Osteocyte (in vitro differentiated cells): ENCODE data around the gene AFDN. TPM values are rescaled to one million over a fixed set of nuclear protein-coding genes. Genes with fewer than 3 reads are reported as not detected.

Source experiments
- DNase-seq: peaks from one replicate; pipeline ENCODE4 v3.0.0; 2021; ENCODE audit warnings: mixed read lengths; ENCODE audit not compliant: unreplicated experiment; ENCODE audit errors: extremely low spot score
- H3K27ac Mint-ChIP-seq: one replicate; pipeline ENCODE4 v1.8.0; 2021; ENCODE audit warnings: mild to moderate bottlenecking, mixed read lengths; ENCODE audit not compliant: unreplicated experiment
- H3K27me3 Mint-ChIP-seq: one replicate; pipeline ENCODE4 v1.8.0; 2021; ENCODE audit warnings: mixed read lengths; ENCODE audit not compliant: unreplicated experiment
- H3K36me3 Mint-ChIP-seq: one replicate; pipeline ENCODE4 v1.8.0; 2021; ENCODE audit warnings: mixed read lengths; ENCODE audit not compliant: unreplicated experiment
- H3K4me1 Mint-ChIP-seq: one replicate; pipeline ENCODE4 v1.8.0; 2021; ENCODE audit warnings: mixed read lengths; ENCODE audit not compliant: unreplicated experiment
- H3K4me3 Mint-ChIP-seq: one replicate; pipeline ENCODE4 v1.8.0; 2021; ENCODE audit warnings: mild to moderate bottlenecking, moderate library complexity, mixed read lengths; ENCODE audit not compliant: unreplicated experiment
- H3K9me3 Mint-ChIP-seq: one replicate; pipeline ENCODE4 v1.8.0; 2021; ENCODE audit warnings: mixed read lengths; ENCODE audit not compliant: unreplicated experiment
- total RNA-seq: library from RNA; stranded (reverse); gene quantifications from 2 replicates; pipeline ENCODE4 v1.2.1, GENCODE V29; 2021
- TF ChIP-seq, protein P1 (sequence below): fragments of 200-600 bp; sonication (generic); IDR thresholded peaks from 2 replicates; pipeline ENCODE4 v1.5.0; 2021; ENCODE audit warnings: antibody characterized with exemption, mild to moderate bottlenecking, moderate library complexity

Gene AFDN
- total RNA-seq, 1 donor from 2014 or later, result 67.3 TPM

DNA sequence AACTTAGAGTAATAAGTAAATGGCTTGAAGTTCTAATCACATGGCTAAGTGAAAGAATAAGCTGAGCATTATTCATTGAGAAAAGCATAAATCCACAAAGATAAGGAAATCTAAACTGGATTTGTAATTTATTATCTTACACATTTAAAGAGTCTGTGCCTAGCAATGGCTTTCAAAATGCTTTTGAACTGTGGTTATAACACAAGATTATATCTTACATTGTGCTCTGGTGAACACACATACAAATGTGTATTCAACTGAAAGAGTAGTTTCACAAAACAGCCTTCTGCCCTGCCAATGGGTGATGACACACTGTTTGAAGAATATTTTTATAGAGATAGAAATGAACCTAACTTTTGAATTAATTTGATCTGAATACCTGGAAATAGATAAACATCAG, 83.3 kb downstream of the AFDN start:
- Mint-ChIP-seq H3K27ac (no peak overlapping the region), H3K27me3 (no peaks in the 10 kb centered on the region), H3K4me3 (no peak overlapping the region), H3K4me1 (no peaks in the 10 kb centered on the region), H3K36me3 (peaks cover 35% of the 10 kb centered on the region), H3K9me3 (no peaks in the 10 kb centered on the region)
- TF ChIP-seq, protein P1, sequence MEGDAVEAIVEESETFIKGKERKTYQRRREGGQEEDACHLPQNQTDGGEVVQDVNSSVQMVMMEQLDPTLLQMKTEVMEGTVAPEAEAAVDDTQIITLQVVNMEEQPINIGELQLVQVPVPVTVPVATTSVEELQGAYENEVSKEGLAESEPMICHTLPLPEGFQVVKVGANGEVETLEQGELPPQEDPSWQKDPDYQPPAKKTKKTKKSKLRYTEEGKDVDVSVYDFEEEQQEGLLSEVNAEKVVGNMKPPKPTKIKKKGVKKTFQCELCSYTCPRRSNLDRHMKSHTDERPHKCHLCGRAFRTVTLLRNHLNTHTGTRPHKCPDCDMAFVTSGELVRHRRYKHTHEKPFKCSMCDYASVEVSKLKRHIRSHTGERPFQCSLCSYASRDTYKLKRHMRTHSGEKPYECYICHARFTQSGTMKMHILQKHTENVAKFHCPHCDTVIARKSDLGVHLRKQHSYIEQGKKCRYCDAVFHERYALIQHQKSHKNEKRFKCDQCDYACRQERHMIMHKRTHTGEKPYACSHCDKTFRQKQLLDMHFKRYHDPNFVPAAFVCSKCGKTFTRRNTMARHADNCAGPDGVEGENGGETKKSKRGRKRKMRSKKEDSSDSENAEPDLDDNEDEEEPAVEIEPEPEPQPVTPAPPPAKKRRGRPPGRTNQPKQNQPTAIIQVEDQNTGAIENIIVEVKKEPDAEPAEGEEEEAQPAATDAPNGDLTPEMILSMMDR, result no peak
- DNase-seq, result no peak

DNA sequence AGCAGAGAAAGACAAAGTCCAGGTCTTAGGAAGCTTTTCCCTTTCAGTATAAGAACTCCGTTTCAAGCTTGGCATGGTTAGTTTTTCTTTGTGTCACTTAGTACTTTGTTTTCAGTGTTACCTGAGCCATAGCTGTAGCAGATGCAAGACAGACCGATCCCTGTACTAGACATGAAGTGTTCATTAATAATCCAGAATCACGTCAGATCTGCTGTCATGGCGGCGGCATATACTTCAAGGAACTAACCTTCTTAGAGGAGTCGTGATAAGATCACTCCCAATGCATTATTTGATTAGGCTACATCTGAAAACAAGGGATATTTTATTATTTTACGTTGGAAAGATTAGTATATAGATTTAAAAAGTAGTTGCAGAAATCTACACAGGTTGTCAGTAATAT, 83.9 kb downstream of the AFDN start:
- TF ChIP-seq, protein P1, result no peak
- no peaks in the 10 kb centered on the region for H3K4me1 Mint-ChIP-seq
- no peak overlapping the region for H3K4me3 Mint-ChIP-seq
- H3K9me3 Mint-ChIP-seq, result no peaks in the 10 kb centered on the region
- no peaks in the 10 kb centered on the region for H3K27me3 Mint-ChIP-seq
- no peak overlapping the region for H3K27ac Mint-ChIP-seq
- DNase-seq, result no peak
- H3K36me3 Mint-ChIP-seq, result peaks cover 34% of the 10 kb centered on the region

- TF ChIP-seq, protein P1, result no peak
- H3K27ac Mint-ChIP-seq, result no peak overlapping the region
- H3K36me3 Mint-ChIP-seq, result peaks cover 36% of the 10 kb centered on the region
- H3K27me3 Mint-ChIP-seq, result no peaks in the 10 kb centered on the region
- H3K9me3 Mint-ChIP-seq, result no peaks in the 10 kb centered on the region
- no peak for DNase-seq
- no peak overlapping the region for H3K4me3 Mint-ChIP-seq
- no peaks in the 10 kb centered on the region for H3K4me1 Mint-ChIP-seq
Measured at GRCh38 chr6:167912494-167912893, 85.8 kb downstream of the AFDN start.

DNA sequence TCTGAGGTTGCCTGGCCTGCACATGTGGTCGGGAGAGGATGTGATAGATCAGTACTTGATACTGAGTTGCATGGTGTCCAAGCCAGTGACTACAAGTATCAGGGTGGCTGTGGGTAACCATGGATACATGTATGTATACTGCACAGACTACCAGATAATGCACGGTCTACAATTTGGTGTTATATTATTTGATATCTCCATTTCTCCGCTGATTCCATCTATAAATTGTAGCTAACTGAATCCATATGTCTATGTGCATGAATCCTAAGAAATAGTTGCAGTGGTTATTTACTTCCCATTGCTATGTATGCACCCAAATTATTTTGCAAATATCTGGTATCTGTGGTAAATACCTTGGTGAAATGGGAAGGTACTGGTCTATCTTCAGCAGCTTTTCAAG, 87.0 kb downstream of the AFDN start:
- Mint-ChIP-seq H3K27me3 (no peaks in the 10 kb centered on the region), H3K36me3 (peaks cover 39% of the 10 kb centered on the region), H3K27ac (no peak overlapping the region)

DNA sequence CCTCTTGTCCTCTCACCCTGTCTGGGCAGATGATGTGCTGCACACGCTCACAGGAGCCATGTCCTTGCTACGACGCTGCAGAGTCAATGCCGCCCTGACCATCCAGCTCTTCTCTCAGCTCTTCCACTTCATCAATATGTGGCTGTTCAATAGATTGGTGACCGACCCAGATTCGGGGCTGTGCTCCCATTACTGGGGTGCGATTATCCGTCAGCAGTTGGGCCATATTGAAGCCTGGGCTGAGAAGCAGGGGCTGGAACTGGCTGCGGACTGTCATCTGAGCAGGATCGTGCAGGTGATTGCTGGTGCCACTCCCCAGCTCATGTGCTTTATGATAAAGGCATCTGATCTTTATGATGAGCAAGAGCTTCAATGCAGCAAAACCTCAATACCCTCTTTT, 88.4 kb downstream of the AFDN start:
- H3K27ac Mint-ChIP-seq, result no peak overlapping the region
- H3K4me3 Mint-ChIP-seq, result no peak overlapping the region
- H3K9me3 Mint-ChIP-seq, result no peaks in the 10 kb centered on the region
- no peaks in the 10 kb centered on the region for H3K27me3 Mint-ChIP-seq
- H3K4me1 Mint-ChIP-seq, result no peaks in the 10 kb centered on the region
- TF ChIP-seq, protein P1, result no peak
- H3K36me3 Mint-ChIP-seq, result peaks cover 52% of the 10 kb centered on the region
- no peak for DNase-seq

More for the DNA sequence above, 87.0 kb downstream of the AFDN start:
- Mint-ChIP-seq H3K9me3 (no peaks in the 10 kb centered on the region), H3K4me3 (no peak overlapping the region), H3K4me1 (no peaks in the 10 kb centered on the region)
- TF ChIP-seq, protein P1, result no peak
- no peak for DNase-seq
